H1 (cell line): ENCODE results near the gene CETN1. TPM values are rescaled to one million over a fixed set of nuclear protein-coding genes. Genes with fewer than 3 reads are reported as not detected.

Source experiments
- CHD1 ChIP-seq: IDR thresholded peaks from 2 replicates; pipeline ENCODE4 v1.6.1; 2012; ENCODE audit warnings: low read depth, low read length, improper control_type of control experiment
- KDM1A ChIP-seq: fragments of 200-600, 300-600 bp; sonication (generic); IDR thresholded peaks from 2 replicates; pipeline ENCODE4 v1.7.1; 2016; ENCODE audit warnings: mild to moderate bottlenecking, low read length, borderline replicate concordance
- SIN3A ChIP-seq, 2 experiments: IDR thresholded peaks in 1 of 2; conservative IDR thresholded peaks in 1 of 2; 2 replicates each; pipeline ENCODE4 v1.6.1; 2011 to 2012; ENCODE audit warnings: low read length in 2 of 2, improper control_type of control experiment in 1 of 2, low read depth in 1 of 2, mild to moderate bottlenecking in 1 of 2
- SP2 ChIP-seq: IDR thresholded peaks from 2 replicates; pipeline ENCODE4 v1.6.1; 2012; ENCODE audit warnings: mild to moderate bottlenecking, low read length, inconsistent platforms
- TAF1 ChIP-seq: IDR thresholded peaks from 2 replicates; pipeline ENCODE4 v1.6.1; 2011; ENCODE audit warnings: mild to moderate bottlenecking, low read depth, low read length
- polyA plus RNA-seq, 7 experiments: library from polyadenylated mRNA; depleted of rRNA in 3 of 7; stranded (reverse) in 5 of 7; unstranded in 2 of 7; fragments of >200 nt in 5 of 7; fragments of 200-250 nt in 2 of 7; gene quantifications; 1 replicate in 5 of 7; 2 replicates in 1 of 7; 4 replicates in 1 of 7; pipeline versions ENCODE4 v1.2.1 to v1.2.3, GENCODE V29; 2011 to 2013; ENCODE audit warnings: missing spikeins in 2 of 7, mixed read lengths in 2 of 7
- total RNA-seq: library from RNA; stranded (reverse); fragmentation: NEBNext Ultra II Directional; extraction: Animal tissue kit (Norgen Biotek cat#: 25700); gene quantifications from 2 replicates; pipeline ENCODE4 v1.2.1, GENCODE V29; 2021
- TF ChIP-seq, protein P1 (sequence below): fragments of 300-600 bp; sonication (generic); IDR thresholded peaks from 2 replicates; pipeline ENCODE4 v1.7.1; 2012; ENCODE audit warnings: low read length, moderate library complexity, mild to moderate bottlenecking, inconsistent platforms; ENCODE audit not compliant: insufficient replicate concordance
- TF ChIP-seq, protein P2 (sequence below): IDR thresholded peaks from 2 replicates; pipeline ENCODE4 v1.6.1; 2011; ENCODE audit warnings: low read depth, mild to moderate bottlenecking, low read length; ENCODE audit not compliant: insufficient read depth

CETN1 gene
- total and polyA plus RNA-seq, 2 of the 8 experiments (the other 6 are each of a cell fraction or from before 2014, with no cell fraction given), result not detected

DNA sequence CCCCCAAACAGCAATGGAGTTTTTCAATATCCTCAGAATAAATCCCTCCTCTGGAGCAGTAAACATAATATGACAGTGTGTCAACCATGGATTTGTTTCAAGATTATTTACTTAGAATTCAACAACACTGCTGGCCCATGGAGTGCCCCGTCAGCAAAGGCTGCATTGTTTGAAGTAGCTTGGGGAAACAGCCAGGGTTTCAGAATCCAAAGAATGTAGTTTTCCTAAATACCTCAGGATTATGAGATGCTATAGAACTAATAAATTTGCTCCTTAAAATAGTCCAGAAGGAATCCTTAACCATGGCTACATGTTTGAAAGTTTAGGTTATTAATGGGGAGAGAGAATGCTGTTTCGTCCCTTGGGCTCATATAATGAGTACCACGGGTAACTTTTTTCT, 13.1 kb upstream of the CETN1 start (continued):
- TF ChIP-seq, protein P1, sequence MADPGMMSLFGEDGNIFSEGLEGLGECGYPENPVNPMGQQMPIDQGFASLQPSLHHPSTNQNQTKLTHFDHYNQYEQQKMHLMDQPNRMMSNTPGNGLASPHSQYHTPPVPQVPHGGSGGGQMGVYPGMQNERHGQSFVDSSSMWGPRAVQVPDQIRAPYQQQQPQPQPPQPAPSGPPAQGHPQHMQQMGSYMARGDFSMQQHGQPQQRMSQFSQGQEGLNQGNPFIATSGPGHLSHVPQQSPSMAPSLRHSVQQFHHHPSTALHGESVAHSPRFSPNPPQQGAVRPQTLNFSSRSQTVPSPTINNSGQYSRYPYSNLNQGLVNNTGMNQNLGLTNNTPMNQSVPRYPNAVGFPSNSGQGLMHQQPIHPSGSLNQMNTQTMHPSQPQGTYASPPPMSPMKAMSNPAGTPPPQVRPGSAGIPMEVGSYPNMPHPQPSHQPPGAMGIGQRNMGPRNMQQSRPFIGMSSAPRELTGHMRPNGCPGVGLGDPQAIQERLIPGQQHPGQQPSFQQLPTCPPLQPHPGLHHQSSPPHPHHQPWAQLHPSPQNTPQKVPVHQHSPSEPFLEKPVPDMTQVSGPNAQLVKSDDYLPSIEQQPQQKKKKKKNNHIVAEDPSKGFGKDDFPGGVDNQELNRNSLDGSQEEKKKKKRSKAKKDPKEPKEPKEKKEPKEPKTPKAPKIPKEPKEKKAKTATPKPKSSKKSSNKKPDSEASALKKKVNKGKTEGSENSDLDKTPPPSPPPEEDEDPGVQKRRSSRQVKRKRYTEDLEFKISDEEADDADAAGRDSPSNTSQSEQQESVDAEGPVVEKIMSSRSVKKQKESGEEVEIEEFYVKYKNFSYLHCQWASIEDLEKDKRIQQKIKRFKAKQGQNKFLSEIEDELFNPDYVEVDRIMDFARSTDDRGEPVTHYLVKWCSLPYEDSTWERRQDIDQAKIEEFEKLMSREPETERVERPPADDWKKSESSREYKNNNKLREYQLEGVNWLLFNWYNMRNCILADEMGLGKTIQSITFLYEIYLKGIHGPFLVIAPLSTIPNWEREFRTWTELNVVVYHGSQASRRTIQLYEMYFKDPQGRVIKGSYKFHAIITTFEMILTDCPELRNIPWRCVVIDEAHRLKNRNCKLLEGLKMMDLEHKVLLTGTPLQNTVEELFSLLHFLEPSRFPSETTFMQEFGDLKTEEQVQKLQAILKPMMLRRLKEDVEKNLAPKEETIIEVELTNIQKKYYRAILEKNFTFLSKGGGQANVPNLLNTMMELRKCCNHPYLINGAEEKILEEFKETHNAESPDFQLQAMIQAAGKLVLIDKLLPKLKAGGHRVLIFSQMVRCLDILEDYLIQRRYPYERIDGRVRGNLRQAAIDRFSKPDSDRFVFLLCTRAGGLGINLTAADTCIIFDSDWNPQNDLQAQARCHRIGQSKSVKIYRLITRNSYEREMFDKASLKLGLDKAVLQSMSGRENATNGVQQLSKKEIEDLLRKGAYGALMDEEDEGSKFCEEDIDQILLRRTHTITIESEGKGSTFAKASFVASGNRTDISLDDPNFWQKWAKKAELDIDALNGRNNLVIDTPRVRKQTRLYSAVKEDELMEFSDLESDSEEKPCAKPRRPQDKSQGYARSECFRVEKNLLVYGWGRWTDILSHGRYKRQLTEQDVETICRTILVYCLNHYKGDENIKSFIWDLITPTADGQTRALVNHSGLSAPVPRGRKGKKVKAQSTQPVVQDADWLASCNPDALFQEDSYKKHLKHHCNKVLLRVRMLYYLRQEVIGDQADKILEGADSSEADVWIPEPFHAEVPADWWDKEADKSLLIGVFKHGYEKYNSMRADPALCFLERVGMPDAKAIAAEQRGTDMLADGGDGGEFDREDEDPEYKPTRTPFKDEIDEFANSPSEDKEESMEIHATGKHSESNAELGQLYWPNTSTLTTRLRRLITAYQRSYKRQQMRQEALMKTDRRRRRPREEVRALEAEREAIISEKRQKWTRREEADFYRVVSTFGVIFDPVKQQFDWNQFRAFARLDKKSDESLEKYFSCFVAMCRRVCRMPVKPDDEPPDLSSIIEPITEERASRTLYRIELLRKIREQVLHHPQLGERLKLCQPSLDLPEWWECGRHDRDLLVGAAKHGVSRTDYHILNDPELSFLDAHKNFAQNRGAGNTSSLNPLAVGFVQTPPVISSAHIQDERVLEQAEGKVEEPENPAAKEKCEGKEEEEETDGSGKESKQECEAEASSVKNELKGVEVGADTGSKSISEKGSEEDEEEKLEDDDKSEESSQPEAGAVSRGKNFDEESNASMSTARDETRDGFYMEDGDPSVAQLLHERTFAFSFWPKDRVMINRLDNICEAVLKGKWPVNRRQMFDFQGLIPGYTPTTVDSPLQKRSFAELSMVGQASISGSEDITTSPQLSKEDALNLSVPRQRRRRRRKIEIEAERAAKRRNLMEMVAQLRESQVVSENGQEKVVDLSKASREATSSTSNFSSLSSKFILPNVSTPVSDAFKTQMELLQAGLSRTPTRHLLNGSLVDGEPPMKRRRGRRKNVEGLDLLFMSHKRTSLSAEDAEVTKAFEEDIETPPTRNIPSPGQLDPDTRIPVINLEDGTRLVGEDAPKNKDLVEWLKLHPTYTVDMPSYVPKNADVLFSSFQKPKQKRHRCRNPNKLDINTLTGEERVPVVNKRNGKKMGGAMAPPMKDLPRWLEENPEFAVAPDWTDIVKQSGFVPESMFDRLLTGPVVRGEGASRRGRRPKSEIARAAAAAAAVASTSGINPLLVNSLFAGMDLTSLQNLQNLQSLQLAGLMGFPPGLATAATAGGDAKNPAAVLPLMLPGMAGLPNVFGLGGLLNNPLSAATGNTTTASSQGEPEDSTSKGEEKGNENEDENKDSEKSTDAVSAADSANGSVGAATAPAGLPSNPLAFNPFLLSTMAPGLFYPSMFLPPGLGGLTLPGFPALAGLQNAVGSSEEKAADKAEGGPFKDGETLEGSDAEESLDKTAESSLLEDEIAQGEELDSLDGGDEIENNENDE, result no peak
- TF ChIP-seq KDM1A (no peak), TAF1 (no peak), SP2 (no peak), SIN3A (conservative IDR thresholded peaks at IDR 0.05 in 1 of 2, IDR thresholded peaks at IDR 0.05 in 1 of 2; ENCODE audit: low read depth in 1 of 2, low read length in 2 of 2) (no peak), CHD1 (no peak)
- TF ChIP-seq, protein P2, sequence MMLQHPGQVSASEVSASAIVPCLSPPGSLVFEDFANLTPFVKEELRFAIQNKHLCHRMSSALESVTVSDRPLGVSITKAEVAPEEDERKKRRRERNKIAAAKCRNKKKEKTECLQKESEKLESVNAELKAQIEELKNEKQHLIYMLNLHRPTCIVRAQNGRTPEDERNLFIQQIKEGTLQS, result no peak
